Fibroblast of the aortic adventitia (primary cell): Measurements from ENCODE around the gene PDZD2. TPM values are rescaled to one million over a fixed set of nuclear protein-coding genes. Genes with fewer than 3 reads are reported as not detected.

ENCODE experiments used
- DNase-seq: peaks from one replicate; pipeline ENCODE4 v3.0.0-alpha.2; 2010; ENCODE audit warnings: low read depth
- H3K4me3 ChIP-seq: 2 replicates; pipeline ENCODE4 v1.5.1; 2011; ENCODE audit warnings: low read depth, mild to moderate bottlenecking, control low read depth, low read length, moderate library complexity
- total RNA-seq: library from RNA; depleted of rRNA; stranded (reverse); fragments of >200 nt; gene quantifications from 2 replicates; pipeline ENCODE4 v1.2.3, GENCODE V29; 2012; ENCODE audit warnings: low replicate concordance
- TF ChIP-seq, protein P1 (sequence below): IDR thresholded peaks from 2 replicates; pipeline ENCODE4 v1.5.1; 2011; ENCODE audit warnings: mild to moderate bottlenecking, low read length, control low read depth, inconsistent platforms; ENCODE audit not compliant: insufficient read depth

Gene PDZD2
- total RNA-seq, 1 donor: under 0.01 TPM

DNA sequence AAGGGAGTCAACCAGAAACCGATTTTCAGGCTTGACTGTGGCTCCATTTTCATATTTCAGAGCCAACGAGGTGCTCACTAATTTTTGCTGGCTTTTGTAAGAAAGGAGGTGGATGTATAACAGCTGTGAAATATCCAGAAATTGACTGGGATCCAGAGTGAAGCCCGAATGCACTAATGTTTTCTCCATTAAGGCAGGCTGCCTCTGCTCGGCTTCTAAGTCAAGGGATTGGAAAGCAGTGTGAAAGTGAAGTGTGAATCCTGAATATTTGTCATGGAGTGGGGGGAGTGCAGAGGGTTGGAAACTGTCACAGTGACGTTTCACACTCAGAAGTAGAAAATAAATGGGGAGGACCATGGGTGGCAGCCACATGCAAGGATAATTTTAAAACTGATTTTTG is 297.8 kb downstream of the PDZD2 start:
- TF ChIP-seq, protein P1, sequence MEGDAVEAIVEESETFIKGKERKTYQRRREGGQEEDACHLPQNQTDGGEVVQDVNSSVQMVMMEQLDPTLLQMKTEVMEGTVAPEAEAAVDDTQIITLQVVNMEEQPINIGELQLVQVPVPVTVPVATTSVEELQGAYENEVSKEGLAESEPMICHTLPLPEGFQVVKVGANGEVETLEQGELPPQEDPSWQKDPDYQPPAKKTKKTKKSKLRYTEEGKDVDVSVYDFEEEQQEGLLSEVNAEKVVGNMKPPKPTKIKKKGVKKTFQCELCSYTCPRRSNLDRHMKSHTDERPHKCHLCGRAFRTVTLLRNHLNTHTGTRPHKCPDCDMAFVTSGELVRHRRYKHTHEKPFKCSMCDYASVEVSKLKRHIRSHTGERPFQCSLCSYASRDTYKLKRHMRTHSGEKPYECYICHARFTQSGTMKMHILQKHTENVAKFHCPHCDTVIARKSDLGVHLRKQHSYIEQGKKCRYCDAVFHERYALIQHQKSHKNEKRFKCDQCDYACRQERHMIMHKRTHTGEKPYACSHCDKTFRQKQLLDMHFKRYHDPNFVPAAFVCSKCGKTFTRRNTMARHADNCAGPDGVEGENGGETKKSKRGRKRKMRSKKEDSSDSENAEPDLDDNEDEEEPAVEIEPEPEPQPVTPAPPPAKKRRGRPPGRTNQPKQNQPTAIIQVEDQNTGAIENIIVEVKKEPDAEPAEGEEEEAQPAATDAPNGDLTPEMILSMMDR: no peak
- peak; percentile 7 for DNase-seq
- H3K4me3 ChIP-seq: no peak overlapping the region

DNA sequence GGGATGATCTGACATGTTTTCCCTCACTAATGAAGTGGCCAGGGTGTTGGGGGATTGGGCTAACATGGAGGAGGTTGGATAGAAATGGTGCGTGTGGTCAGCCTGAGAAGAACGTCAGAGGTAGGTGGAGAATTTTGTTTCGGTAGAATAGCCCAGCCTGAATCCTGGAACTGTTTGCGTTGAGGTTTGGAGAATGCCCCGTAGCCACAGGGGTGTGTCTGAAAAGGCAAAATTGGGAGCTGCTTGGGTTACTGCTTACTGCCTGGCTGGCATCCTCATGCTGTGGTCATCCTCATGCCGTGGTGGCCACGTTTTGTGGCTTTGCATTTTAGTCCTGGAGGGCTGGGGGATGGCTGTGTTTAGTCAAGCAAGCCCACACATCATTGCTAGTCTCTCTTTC is 298.3 kb downstream of the PDZD2 start:
- TF ChIP-seq, protein P1: no peak
- no peak for DNase-seq
- H3K4me3 ChIP-seq: no peak overlapping the region

DNA sequence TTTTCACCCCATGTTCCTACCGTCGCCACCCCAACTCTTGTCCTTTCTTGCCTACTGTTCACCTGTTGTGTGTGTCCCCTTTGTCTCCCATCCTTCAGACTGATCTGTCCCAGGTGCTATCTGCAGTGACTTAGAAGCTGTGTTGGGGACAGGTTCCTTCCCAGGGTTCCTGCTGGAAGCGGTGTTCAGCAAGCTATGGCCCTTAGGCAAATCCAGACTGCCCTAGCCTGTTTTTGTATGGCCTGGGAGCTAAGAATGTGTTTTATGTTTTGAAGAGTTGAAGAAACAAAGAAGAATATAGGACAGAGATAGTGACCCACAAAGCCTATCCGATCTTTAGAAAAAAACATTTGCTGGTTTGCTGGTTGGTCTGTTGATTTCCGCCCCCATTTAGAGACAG is 298.8 kb downstream of the PDZD2 start:
- H3K4me3 ChIP-seq: no peak overlapping the region
- TF ChIP-seq, protein P1: no peak
- DNase-seq: no peak

DNA sequence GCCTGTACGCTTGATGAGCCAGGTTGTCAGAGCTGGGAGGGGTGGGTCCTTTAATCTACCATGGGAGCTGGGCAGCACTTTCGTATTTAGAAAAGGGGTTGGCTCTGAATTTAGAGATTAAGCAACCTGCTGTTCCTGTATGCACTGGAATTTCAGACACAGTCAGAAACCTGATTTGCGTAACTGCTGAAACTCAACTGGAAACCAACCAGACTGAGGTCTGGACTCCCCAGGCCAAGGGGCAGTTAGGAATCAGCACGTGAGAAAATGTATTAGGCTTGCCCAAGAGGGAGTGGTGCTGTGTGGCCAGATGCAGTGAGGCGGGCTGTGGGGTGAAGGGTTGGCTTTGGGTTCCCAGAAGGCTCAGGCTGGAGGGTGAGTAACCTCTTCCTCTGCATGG is 300.2 kb downstream of the PDZD2 start:
- H3K4me3 ChIP-seq: no peak overlapping the region
- TF ChIP-seq, protein P1: no peak
- no peak for DNase-seq

DNA sequence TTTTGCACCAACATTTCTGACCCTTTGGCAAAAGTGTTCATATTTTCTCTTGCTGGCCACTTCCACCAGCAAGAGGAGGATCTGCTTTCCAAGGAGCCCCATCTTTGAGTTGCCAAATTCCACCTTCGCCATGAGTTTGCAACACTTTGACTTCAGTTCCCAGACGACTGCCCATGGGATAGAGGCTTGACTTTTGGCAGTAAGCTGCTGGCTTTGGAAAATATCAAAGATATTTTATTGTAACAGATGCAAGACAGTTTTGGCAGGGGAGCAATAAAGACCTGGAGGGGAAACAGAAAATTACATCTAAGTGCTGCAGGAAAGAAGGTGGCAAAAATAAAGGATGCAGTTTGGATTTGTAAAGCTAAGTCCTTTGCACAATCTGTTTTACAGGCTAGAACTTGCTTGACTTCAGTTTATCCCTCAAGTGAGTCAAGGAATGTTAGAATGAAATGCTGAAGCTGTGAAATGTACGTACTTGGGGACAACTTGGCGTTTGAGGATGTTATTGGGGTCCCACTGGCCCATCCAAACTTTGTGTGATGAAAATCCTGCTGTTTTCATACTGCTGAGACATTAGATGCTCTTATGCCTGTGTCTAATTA is 302.3 kb downstream of the PDZD2 start:
- no peak for DNase-seq
- TF ChIP-seq, protein P1: no peak
- H3K4me3 ChIP-seq: no peak overlapping the region

DNA sequence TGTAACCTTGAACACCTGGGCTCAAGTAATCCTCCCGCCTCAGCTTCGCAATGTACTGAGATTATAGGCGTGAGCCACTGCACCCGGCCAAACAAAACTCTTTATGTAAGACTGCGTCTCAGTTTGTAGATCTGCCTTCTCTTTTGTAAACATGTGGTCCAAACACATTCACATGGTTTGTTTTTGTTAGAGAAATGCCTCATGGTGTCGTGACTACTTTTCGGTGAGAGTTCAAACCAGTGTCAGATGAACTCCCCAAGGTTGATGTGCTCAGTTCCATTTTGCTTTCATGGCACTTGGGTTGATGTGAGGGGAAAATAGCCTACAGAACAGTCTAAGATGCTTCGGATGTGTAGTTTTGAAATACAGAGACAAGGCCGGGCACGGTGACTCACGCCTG is 303.6 kb downstream of the PDZD2 start:
- TF ChIP-seq, protein P1: no peak
- no peak overlapping the region for H3K4me3 ChIP-seq

DNA sequence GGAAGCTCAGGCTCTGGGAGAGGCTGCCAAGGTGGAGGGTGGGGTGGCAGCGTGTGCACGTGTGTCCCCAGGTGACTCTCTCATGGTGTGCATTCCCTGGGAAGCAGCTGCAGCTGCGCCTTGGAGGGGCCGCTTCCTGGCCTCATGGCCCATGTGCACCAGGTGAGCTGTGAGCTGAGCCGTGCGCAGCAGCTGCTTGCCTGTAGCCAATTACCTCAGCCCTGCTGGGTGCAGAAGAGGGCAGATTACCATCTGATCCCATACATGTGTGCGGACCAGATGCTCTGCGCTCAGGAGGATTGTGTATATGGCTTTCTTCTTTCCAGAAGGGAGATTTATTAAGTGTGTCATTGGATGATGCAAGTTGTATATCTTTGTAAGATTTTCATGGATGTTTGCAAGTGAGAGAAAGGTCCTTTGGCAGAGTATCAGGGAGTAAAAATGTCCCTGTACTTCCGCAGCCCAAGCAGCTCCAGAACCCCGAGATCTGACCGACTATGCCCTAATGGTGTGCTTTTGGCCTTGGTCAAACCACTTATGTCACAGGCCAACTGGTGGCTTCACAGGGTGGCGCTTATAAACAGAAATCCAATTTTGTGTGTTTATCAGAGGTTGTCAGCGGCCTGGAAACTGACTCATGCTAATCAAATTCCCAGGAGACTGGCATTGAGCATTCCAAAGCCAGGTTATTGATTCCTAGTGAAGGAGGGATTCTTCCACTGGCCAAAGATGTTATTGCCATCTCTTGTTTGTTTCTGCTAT is 305.9 kb downstream of the PDZD2 start:
- TF ChIP-seq, protein P1: no peak
- H3K4me3 ChIP-seq: no peak overlapping the region
- no peak for DNase-seq

More for the DNA sequence above, 303.6 kb downstream of the PDZD2 start:
- DNase-seq: no peak
